ENCODE measurements around the gene MINAR1.

Gene MINAR1

GRCh38 chr15:79466488-79466887 lies 34.4 kb downstream of the MINAR1 start:
- no peak for DNase-seq (ENCODE audit: low read depth)

GRCh38 chr15:79467865-79468586 lies 35.9 kb downstream of the MINAR1 start:
- no peak for DNase-seq (ENCODE audit: low read depth)

GRCh38 chr15:79472446-79472845 lies 40.3 kb downstream of the MINAR1 start:
- no peak for DNase-seq (ENCODE audit: low read depth)

GRCh38 chr15:79474252-79474651 lies 42.1 kb downstream of the MINAR1 start:
- DNase-seq (ENCODE audit: low read depth) = no peak

- DNase-seq (ENCODE audit: low read depth) = peak; percentile 35
These were observed 43.2 kb downstream of the MINAR1 start for GRCh38 chr15:79475306-79475705.

GRCh38 chr15:79478108-79478507 lies 46.0 kb downstream of the MINAR1 start:
- no peak for DNase-seq (ENCODE audit: low read depth)

GRCh38 chr15:79479616-79480015 lies 47.5 kb downstream of the MINAR1 start:
- no peak for DNase-seq (ENCODE audit: low read depth)

GRCh38 chr15:79481793-79482192 lies 49.7 kb downstream of the MINAR1 start:
- DNase-seq (ENCODE audit: low read depth) = no peak

All from ELR (cell line).